Measurements from ENCODE around the gene SETBP1.

SETBP1 gene

GRCh38 chr18:44883671-44884070, 203.0 kb downstream of the SETBP1 start:
- no peak for DNase-seq

GRCh38 chr18:44884431-44884830, 203.7 kb downstream of the SETBP1 start:
- no peak for DNase-seq

GRCh38 chr18:44885507-44885906, 204.8 kb downstream of the SETBP1 start:
- no peak for DNase-seq

- DNase-seq: peak; percentile 24
Observed at GRCh38 chr18:44887227-44887631, 206.5 kb downstream of the SETBP1 start.

- DNase-seq: peak; percentile 58
Observed at GRCh38 chr18:44889111-44889510, 208.4 kb downstream of the SETBP1 start.

- DNase-seq: no peak
Observed at GRCh38 chr18:44893045-44893706, 212.5 kb downstream of the SETBP1 start.

- no peak for DNase-seq
Observed at GRCh38 chr18:44893966-44894365, 213.3 kb downstream of the SETBP1 start.

GRCh38 chr18:44895176-44895798, 214.6 kb downstream of the SETBP1 start:
- DNase-seq: peak; percentile 78

- no peak for DNase-seq
Observed at GRCh38 chr18:44896846-44897245, 216.2 kb downstream of the SETBP1 start.

GRCh38 chr18:44897411-44897810, 216.7 kb downstream of the SETBP1 start:
- no peak for DNase-seq

- no peak for DNase-seq
Observed at GRCh38 chr18:44897816-44898215, 217.1 kb downstream of the SETBP1 start.

- no peak for DNase-seq
Observed at GRCh38 chr18:44898498-44898897, 217.8 kb downstream of the SETBP1 start.

- DNase-seq: no peak
Observed at GRCh38 chr18:44899832-44900231, 219.1 kb downstream of the SETBP1 start.

GRCh38 chr18:44900627-44901026, 219.9 kb downstream of the SETBP1 start:
- no peak for DNase-seq

GRCh38 chr18:44901283-44901682, 220.6 kb downstream of the SETBP1 start:
- DNase-seq: no peak

- no peak for DNase-seq
Observed at GRCh38 chr18:44903327-44903726, 222.6 kb downstream of the SETBP1 start.

GRCh38 chr18:44904768-44905167, 224.1 kb downstream of the SETBP1 start:
- no peak for DNase-seq

- peak; percentile 55 for DNase-seq
Observed at GRCh38 chr18:44909191-44909719, 228.6 kb downstream of the SETBP1 start.

- no peak for DNase-seq
Observed at GRCh38 chr18:44911260-44911659, 230.6 kb downstream of the SETBP1 start.

GRCh38 chr18:44911773-44912172, 231.1 kb downstream of the SETBP1 start:
- no peak for DNase-seq

- DNase-seq: no peak
Observed at GRCh38 chr18:44912740-44913478, 232.2 kb downstream of the SETBP1 start.

GRCh38 chr18:44914028-44914427, 233.3 kb downstream of the SETBP1 start:
- DNase-seq: no peak

- no peak for DNase-seq
Observed at GRCh38 chr18:44915213-44915612, 234.5 kb downstream of the SETBP1 start.

GRCh38 chr18:44915661-44916060, 235.0 kb downstream of the SETBP1 start:
- no peak for DNase-seq
